HepG2 (cell line): ENCODE measurements around the gene RAMP1. TPM values are rescaled to one million over a fixed set of nuclear protein-coding genes. Genes with fewer than 3 reads are reported as not detected.

Experiments used
- ATAC-seq: fragments of 200-7000 bp; cut with Tn5 transposase; 3 replicates; pipeline ENCODE4 v1.9.1; 2020; ENCODE audit warnings: mild to moderate bottlenecking, moderate library complexity
- BruUV-seq: library from RNA; stranded (reverse); fragments of 400-500 nt; replicated peaks from 2 replicates; lab custom pipeline; 2021; lab: Mats Ljungman, UMichigan
- CTCF ChIA-PET: fragments of 300-600 bp; formaldehyde crosslinking; extraction: SDS; loops from one replicate; lab custom pipeline; 2021; ENCODE audit warnings: low total read pairs, inconsistent platforms, low intra/inter-chr PET ratio; lab: Yijun Ruan, JAX
- POLR2A ChIA-PET: fragments of 350-600 bp; sonication (Branson Sonifier 250); formaldehyde crosslinking; loops from one replicate; lab custom pipeline; 2020; ENCODE audit warnings: antibody characterized with exemption, inconsistent platforms; lab: Yijun Ruan, JAX
- DNase-seq: peaks from one replicate; pipeline ENCODE4 v3.0.0-alpha.2; 2015; ENCODE audit warnings: low spot score
- FAIRE-seq: peaks from 3 replicates; lab custom pipeline; 2011; peaks lifted over from hg19 to GRCh38; lab: Jason Lieb, UNC
- H2AFZ ChIP-seq: one replicate; pipeline ENCODE4 v1.6.1; 2011; ENCODE audit warnings: low read length, inconsistent platforms
- H3K27ac ChIP-seq: fragments of 300-600 bp; 3 replicates; pipeline ENCODE4 v1.8.0; 2011; ENCODE audit warnings: mixed run types, mild to moderate bottlenecking, mixed read lengths, low read length, inconsistent platforms; ENCODE audit not compliant: insufficient read depth; ENCODE audit errors: extremely low read length
- H3K27me3 ChIP-seq, 2 experiments: fragments of 200-600 bp in 1 of 2; 2 replicates in 1 of 2; 3 replicates in 1 of 2; pipeline versions ENCODE4 v1.6.0 to v1.8.0; 2011; ENCODE audit warnings: low read length in 2 of 2, mild to moderate bottlenecking in 2 of 2, moderate library complexity in 2 of 2, inconsistent platforms in 1 of 2; ENCODE audit not compliant: insufficient read depth in 2 of 2, control insufficient read depth in 1 of 2
- H3K36me3 ChIP-seq, 2 experiments: fragments of 200-600 bp in 1 of 2; replicated peaks in 1 of 2; 2 replicates in 1 of 2; 3 replicates in 1 of 2; pipeline versions ENCODE4 v1.5.1 to v1.8.0; 2011; ENCODE audit warnings: low read length in 2 of 2, inconsistent platforms in 1 of 2; ENCODE audit not compliant: insufficient read depth in 2 of 2, control insufficient read depth in 1 of 2
- H3K4me1 ChIP-seq: 2 replicates; pipeline ENCODE4 v1.5.1; 2012; ENCODE audit warnings: low read length, inconsistent platforms; ENCODE audit not compliant: insufficient read depth
- H3K4me2 ChIP-seq: 2 replicates; pipeline ENCODE4 v1.6.0; 2011; ENCODE audit warnings: low read depth, low read length, inconsistent platforms
- H3K4me3 ChIP-seq, 3 experiments: fragments of 200-600 bp in 1 of 3; sonication (generic), shearing (Covaris generic) in 1 of 3; replicated peaks in 1 of 3; 2 replicates each; pipeline ENCODE4 v1.5.1; 2011 to 2016; ENCODE audit warnings: low read length in 3 of 3, inconsistent platforms in 2 of 3, low read depth in 2 of 3, mild to moderate bottlenecking in 2 of 3, control low read depth in 1 of 3, mixed read lengths in 1 of 3; ENCODE audit not compliant: insufficient read depth in 1 of 3
- H3K79me2 ChIP-seq: one replicate; pipeline ENCODE4 v1.6.1; 2011; ENCODE audit warnings: low read length, inconsistent platforms; ENCODE audit not compliant: insufficient read depth
- H3K9ac ChIP-seq: 2 replicates; pipeline ENCODE4 v1.6.0; 2011; ENCODE audit warnings: mild to moderate bottlenecking, low read depth, low read length, inconsistent platforms; ENCODE audit not compliant: insufficient read depth
- H3K9me3 ChIP-seq: 2 replicates; pipeline ENCODE4 v1.5.1; 2012; ENCODE audit warnings: mild to moderate bottlenecking, low read length
- H4K20me1 ChIP-seq: 2 replicates; pipeline ENCODE4 v1.6.0; 2011; ENCODE audit warnings: inconsistent platforms, mild to moderate bottlenecking, low read length, moderate library complexity; ENCODE audit not compliant: insufficient read depth
- NR2F6 ChIP-seq, 2 experiments: IDR thresholded peaks; 2 replicates each; pipeline ENCODE4 v1.6.1; 2016; ENCODE audit warnings: antibody characterized with exemption in 1 of 2, mild to moderate bottlenecking in 1 of 2
- SALL2 ChIP-seq: sonication (generic); formaldehyde crosslinking; IDR thresholded peaks from 2 replicates; pipeline ENCODE4 v1.8.1; 2023; ENCODE audit warnings: mild to moderate bottlenecking, missing genetic modification reagents, inconsistent platforms
- SMARCE1 ChIP-seq: fragments of 450-650 bp; IDR thresholded peaks from 2 replicates; pipeline ENCODE4 v1.6.1; 2017; ENCODE audit warnings: borderline replicate concordance
- ZNF296 ChIP-seq: sonication (generic); formaldehyde crosslinking; conservative IDR thresholded peaks from 2 replicates; pipeline ENCODE4 v1.5.0; 2020; ENCODE audit warnings: mild to moderate bottlenecking, missing genetic modification reagents
- ZNF331 ChIP-seq: sonication (generic); formaldehyde crosslinking; IDR thresholded peaks from 2 replicates; pipeline ENCODE4 v1.4.0; 2020; ENCODE audit warnings: missing genetic modification reagents
- ZNF446 ChIP-seq: sonication (generic); formaldehyde crosslinking; IDR thresholded peaks from 2 replicates; pipeline ENCODE4 v1.5.0; 2020; ENCODE audit warnings: mild to moderate bottlenecking, missing genetic modification reagents
- ZNF460 ChIP-seq: sonication (generic); formaldehyde crosslinking; IDR thresholded peaks from 2 replicates; pipeline ENCODE4 v1.5.1; 2020; ENCODE audit warnings: missing genetic modification reagents, mild to moderate bottlenecking, borderline replicate concordance
- WGBS: methylation state at CpG from one replicate; pipeline ENCODE4 v1.1.6; 2017; ENCODE audit warnings: low lambda C conversion rate; 5-methylcytosine and 5-hydroxymethylcytosine counted together
- in situ Hi-C: cut with HindIII; loops from 2 replicates; pipeline ENCODE4 v1.10.0; 2017; ENCODE audit warnings: low pct_unique_long_range_greater_than_20kb; ENCODE audit not compliant: extremely low pct_ligation_motif_present
- intact Hi-C: fragments of 100-400 bp; cut with micrococcal nuclease; formaldehyde crosslinking; loops from one replicate; pipeline ENCODE4 v1.10.0; 2022; ENCODE audit not compliant: unreplicated experiment
- polyA plus RNA-seq, 8 experiments: library from polyadenylated mRNA; depleted of rRNA in 3 of 8; stranded (reverse) in 7 of 8; unstranded in 1 of 8; fragments of >200 nt; fragmentation: Illumina TruSeq in 4 of 8; extraction: Trizol in 4 of 8; gene quantifications; 2 replicates each; pipeline versions ENCODE4 v1.2.1 to v1.2.3, GENCODE V29; 2011 to 2016; ENCODE audit warnings: low read depth in 4 of 8, missing spikeins in 1 of 8, mixed read lengths in 1 of 8; ENCODE audit not compliant: insufficient read depth in 1 of 8
- total RNA-seq, 5 experiments: library from RNA; depleted of rRNA; stranded (reverse); fragments of >200 nt; fragmentation: Illumina TruSeq; extraction: Trizol; gene quantifications; 2 replicates each; pipeline ENCODE4 v1.2.3, GENCODE V29; 2016; ENCODE audit warnings: low read depth in 1 of 5
- TF ChIP-seq, protein P1 (sequence below): sonication (generic); formaldehyde crosslinking; IDR thresholded peaks from 2 replicates; pipeline ENCODE4 v1.4.0; 2020; ENCODE audit warnings: mild to moderate bottlenecking, missing genetic modification reagents
- TF ChIP-seq, protein P2 (sequence below), 2 experiments: sonication (generic) in 1 of 2; formaldehyde crosslinking in 1 of 2; IDR thresholded peaks; 2 replicates each; pipeline versions ENCODE4 v1.5.1 to v1.6.1; 2011 to 2020; ENCODE audit warnings: borderline replicate concordance in 1 of 2, low read depth in 1 of 2, low read length in 1 of 2, mild to moderate bottlenecking in 1 of 2, missing genetic modification reagents in 1 of 2, moderate library complexity in 1 of 2
- TF ChIP-seq, protein P3 (sequence below): sonication (generic); formaldehyde crosslinking; IDR thresholded peaks from 2 replicates; pipeline ENCODE4 v1.4.0; 2020; ENCODE audit warnings: missing genetic modification reagents
- TF ChIP-seq, protein P4 (sequence below): sonication (generic); formaldehyde crosslinking; IDR thresholded peaks from 2 replicates; pipeline ENCODE4 v1.5.0; 2020; ENCODE audit warnings: mild to moderate bottlenecking, missing genetic modification reagents, moderate library complexity

The RAMP1 gene
- total and polyA plus RNA-seq, 2 of the 13 experiments (the other 11 are each of a cell fraction or from before 2014, with no cell fraction given): 0.29 to 0.61 TPM

DNA sequence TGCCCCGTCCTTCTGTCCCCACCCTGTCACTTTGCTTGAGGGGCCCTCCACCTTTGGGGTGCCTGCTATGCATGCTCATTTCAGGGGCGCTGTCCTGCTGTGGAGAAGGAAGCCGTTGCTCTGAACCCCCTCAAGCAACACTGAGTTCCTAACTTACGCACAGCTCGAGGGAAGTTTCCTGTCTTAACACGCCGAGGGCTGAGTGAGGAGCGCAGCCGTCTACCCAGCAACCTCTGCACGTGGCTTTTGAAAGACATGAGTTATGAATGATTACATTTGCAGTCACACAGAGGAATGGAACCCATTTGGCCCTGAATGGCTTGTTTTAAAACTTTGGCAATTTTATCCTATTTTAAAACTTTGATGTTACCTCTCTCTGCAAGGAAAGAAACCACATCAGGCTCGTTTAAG is 14.0 kb downstream of the RAMP1 start (continued):
- TF ChIP-seq, protein P1, sequence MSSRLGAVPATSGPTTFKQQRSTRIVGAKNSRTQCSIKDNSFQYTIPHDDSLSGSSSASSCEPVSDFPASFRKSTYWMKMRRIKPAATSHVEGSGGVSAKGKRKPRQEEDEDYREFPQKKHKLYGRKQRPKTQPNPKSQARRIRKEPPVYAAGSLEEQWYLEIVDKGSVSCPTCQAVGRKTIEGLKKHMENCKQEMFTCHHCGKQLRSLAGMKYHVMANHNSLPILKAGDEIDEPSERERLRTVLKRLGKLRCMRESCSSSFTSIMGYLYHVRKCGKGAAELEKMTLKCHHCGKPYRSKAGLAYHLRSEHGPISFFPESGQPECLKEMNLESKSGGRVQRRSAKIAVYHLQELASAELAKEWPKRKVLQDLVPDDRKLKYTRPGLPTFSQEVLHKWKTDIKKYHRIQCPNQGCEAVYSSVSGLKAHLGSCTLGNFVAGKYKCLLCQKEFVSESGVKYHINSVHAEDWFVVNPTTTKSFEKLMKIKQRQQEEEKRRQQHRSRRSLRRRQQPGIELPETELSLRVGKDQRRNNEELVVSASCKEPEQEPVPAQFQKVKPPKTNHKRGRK (CRISPR knock-in tag): no peak
- no peak for TF ChIP-seq SMARCE1
- TF ChIP-seq ZNF296 (CRISPR knock-in tag): no peak
- TF ChIP-seq, protein P2, sequence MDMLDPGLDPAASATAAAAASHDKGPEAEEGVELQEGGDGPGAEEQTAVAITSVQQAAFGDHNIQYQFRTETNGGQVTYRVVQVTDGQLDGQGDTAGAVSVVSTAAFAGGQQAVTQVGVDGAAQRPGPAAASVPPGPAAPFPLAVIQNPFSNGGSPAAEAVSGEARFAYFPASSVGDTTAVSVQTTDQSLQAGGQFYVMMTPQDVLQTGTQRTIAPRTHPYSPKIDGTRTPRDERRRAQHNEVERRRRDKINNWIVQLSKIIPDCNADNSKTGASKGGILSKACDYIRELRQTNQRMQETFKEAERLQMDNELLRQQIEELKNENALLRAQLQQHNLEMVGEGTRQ (IDR thresholded peaks at IDR 0.05; ENCODE audit: low read depth, low read length): no peak
- TF ChIP-seq, protein P2 (CRISPR knock-in tag; IDR thresholded peaks at IDR 0.05; ENCODE audit: borderline replicate concordance): no peak
- TF ChIP-seq ZNF446 (CRISPR knock-in tag): no peak
- TF ChIP-seq, protein P3, sequence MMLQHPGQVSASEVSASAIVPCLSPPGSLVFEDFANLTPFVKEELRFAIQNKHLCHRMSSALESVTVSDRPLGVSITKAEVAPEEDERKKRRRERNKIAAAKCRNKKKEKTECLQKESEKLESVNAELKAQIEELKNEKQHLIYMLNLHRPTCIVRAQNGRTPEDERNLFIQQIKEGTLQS (CRISPR knock-in tag): no peak

DNA sequence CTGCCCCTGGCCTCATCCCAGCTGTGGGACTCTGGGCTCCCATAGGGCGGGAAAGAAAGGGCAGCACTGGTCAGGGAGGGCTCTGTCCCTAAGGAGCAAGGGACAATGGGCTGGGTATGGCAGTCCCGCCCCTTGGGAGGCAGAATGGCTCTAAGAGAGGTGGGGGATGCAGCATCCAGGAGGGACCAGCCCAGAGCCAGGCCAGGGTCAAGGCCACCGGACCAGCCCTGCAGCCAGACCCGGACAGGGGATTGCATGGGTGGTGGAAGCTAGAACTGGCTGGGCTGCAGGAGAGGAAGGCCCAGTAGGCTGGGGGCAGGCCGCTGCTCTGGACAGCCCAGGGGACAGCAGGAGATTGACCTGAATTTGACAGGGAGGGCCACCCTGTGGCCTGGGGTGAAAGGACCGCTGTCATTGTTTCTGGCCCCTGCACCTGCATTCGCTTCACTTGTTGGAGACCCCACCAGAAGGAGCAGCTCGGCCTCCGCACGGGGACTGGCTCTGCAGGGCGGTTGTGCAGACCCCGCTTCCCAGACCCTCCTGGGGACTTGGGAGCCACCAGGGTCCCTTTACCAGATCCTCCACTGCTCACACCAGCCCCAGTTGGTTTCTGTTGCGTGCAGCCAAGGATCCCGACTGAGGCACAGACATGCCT is 14.6 kb downstream of the RAMP1 start:
- Histone ChIP-seq H3K27me3 (peaks cover 22 to 94% of the 10 kb centered on the region in 2 experiments), H3K27ac (no peak overlapping the region), H3K4me1 (peaks cover 18% of the 10 kb centered on the region), H3K4me3 (no peak overlapping the region), H3K9ac (no peak overlapping the region), H3K36me3 (no peaks in the 10 kb centered on the region), H2AFZ (no peak overlapping the region), H3K4me2 (no peak overlapping the region), H3K9me3 (no peaks in the 10 kb centered on the region), H3K79me2 (no peaks in the 10 kb centered on the region), H4K20me1 (no peaks in the 10 kb centered on the region; the same call in 1 of the 2 replicates)
- in situ Hi-C loops (no loop called here), intact Hi-C loops (no loop called here)
- no peak for FAIRE-seq
- no peak for DNase-seq
- BruUV-seq: no TSS peak
- ChIA-PET CTCF (no interaction called here), POLR2A (no interaction called here)
- peak; percentile 49 for ATAC-seq
- 48% methylated on average over 7 of the region's 14 CpGs for WGBS
- TF ChIP-seq, protein P4, sequence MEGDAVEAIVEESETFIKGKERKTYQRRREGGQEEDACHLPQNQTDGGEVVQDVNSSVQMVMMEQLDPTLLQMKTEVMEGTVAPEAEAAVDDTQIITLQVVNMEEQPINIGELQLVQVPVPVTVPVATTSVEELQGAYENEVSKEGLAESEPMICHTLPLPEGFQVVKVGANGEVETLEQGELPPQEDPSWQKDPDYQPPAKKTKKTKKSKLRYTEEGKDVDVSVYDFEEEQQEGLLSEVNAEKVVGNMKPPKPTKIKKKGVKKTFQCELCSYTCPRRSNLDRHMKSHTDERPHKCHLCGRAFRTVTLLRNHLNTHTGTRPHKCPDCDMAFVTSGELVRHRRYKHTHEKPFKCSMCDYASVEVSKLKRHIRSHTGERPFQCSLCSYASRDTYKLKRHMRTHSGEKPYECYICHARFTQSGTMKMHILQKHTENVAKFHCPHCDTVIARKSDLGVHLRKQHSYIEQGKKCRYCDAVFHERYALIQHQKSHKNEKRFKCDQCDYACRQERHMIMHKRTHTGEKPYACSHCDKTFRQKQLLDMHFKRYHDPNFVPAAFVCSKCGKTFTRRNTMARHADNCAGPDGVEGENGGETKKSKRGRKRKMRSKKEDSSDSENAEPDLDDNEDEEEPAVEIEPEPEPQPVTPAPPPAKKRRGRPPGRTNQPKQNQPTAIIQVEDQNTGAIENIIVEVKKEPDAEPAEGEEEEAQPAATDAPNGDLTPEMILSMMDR (CRISPR knock-in tag): 0 out of 2 replicates have a peak, but pooled peaks have one; percentile 12
- TF ChIP-seq NR2F6 (IDR thresholded peaks at IDR 0.05) (peak; percentile 15; the same call in 1 of the 2 replicates), NR2F6 (CRISPR knock-in tag; IDR thresholded peaks at IDR 0.05) (peak; percentile 9; the same call in 1 of the 2 replicates), ZNF331 (CRISPR knock-in tag) (peak; percentile 29; the same call in 1 of the 2 replicates), SALL2 (no peak), ZNF460 (CRISPR knock-in tag) (no peak)
